Left colon (tissue), 2 donors: ENCODE measurements around the gene PRPF18. TPM values are rescaled to one million over a fixed set of nuclear protein-coding genes. Genes with fewer than 3 reads are reported as not detected.
A peak's percentile ranks its signal among the peaks of the same experiment; 100 is the strongest.

Experiments
- ATAC-seq: fragments of 200-7000 bp; cut with Tn5 transposase; one replicate; pipeline ENCODE4 v1.9.1; 2020; ENCODE audit warnings: mild to moderate bottlenecking, moderate library complexity
- DNase-seq, 2 donors: peaks; one replicate each; pipeline ENCODE4 v3.0.0-alpha.2; 2020
- intact Hi-C, 2 donors: fragments of 100-400 bp; cut with DNase I in 1 of 2; cut with micrococcal nuclease in 1 of 2; formaldehyde crosslinking; loops; one replicate each; pipeline versions ENCODE4 v1.11.2 to v1.14.0; 2022; cut with DNase I, micrococcal nuclease
- total RNA-seq, 2 donors: library from RNA; stranded (reverse); fragmentation: NEBNext Ultra II Directional; extraction: Animal tissue kit (Norgen Biotek cat#: 25700); gene quantifications; one replicate each; pipeline ENCODE4 v1.2.1, GENCODE V29; 2021
- donor health status: DM: no; HTN: no; CAD: no.
- donor health status: DM: yes; HTN: yes; CAD: no.

The PRPF18 gene
- total RNA-seq, 2 donors from 2014 or later: 19.8 to 22.4 TPM

DNA sequence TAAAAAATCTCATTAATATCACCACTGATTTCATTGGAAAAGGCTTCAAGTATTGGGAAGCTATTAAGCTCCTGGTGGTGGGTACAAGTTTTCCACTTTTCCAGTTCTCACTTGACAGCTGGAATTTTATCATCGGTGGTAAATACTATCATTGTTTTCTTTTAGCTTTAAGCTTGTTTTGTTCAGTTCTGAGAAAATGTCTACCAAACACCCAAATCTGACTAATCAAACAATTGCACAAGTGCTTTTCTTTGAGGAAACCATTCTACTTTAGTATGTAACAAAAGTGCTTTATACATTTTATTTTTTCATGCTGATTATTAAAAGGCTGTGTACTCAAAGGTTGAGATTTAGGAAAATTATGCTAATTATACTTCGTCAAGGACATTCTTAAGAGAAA is 7.9 kb downstream of the PRPF18 start:
- DNase-seq: no peak
- intact Hi-C loops: no loop called here
- ATAC-seq: no peak

- intact Hi-C loops: no loop called here
- DNase-seq (no peak), ATAC-seq (no peak)
Measured at GRCh38 chr10:13597909-13598308, 11.1 kb downstream of the PRPF18 start.

DNA sequence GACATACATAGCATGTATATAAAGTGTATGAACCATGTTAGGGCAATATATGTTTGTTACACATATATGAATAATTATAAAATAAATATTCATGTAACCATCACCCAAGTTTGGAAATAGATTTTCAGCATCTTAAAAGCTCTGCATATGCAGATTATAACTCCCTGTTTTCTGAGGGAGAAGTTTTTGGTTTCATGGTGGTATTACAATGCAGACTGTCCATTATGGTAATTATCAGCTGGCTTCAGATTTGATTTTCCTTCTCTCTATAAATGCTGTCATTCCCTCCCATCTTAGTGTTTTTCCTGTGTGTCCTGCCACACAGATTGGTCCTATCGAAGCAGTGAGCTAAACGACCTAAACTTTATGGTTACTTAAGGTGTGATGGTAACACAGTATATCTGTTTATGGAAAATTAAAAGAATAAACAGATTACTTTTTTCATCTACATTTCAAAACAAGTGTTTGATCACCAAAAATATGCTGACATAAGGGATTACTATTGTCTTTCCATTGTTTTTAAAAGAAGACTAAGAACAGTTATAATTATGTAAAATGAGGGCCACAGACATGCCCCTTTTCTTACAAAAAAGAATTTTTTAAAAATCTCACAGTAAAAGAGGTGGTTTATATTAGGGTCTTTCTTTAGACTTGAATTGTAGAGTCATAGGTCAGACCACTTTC is 17.7 kb downstream of the PRPF18 start:
- intact Hi-C loops: no loop called here
- no peak for DNase-seq

GRCh38 chr10:13608246-13608853 is 21.6 kb downstream of the PRPF18 start:
- ATAC-seq: no peak
- intact Hi-C loops: no loop called here
- no peak for DNase-seq

More for the DNA sequence above, 17.7 kb downstream of the PRPF18 start:
- ATAC-seq: no peak

- no peak for ATAC-seq
- intact Hi-C loops: loop anchor here in 1 of 2 donors (10.0 kb wide), 1 partner anchor 162 kb away; no protein-coding TSS in a partner anchor
- DNase-seq: no peak
Measured at GRCh38 chr10:13612654-13613373, 26.0 kb downstream of the PRPF18 start.

DNA sequence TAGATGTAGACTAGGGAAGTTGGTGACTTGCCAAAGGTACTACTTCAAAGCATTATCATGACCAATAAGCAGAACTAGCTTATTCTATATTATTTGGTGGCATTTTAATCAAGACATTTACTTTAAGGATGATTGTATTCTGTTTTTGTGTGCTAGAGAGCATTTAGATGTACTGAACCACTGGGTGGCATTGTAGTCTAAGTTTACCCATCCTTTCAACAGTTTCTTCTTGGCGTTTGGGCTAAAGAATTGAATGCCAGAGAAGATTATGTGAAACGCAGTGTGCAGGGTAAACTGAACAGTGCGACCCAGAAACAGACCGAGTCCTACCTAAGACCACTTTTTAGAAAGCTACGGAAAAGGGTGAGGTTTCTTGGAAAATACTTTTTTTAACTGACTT is 26.8 kb downstream of the PRPF18 start:
- no peak for ATAC-seq
- DNase-seq: no peak
- intact Hi-C loops: loop anchor here in 1 of 2 donors (10.0 kb wide), 1 partner anchor 161 kb away; no protein-coding TSS in a partner anchor

GRCh38 chr10:13614530-13615332 is 28.0 kb downstream of the PRPF18 start:
- ATAC-seq (no peak), DNase-seq (no peak)
- intact Hi-C loops: loop anchor here in 1 of 2 donors (10.0 kb wide), 1 partner anchor 160 kb away; no protein-coding TSS in a partner anchor

DNA sequence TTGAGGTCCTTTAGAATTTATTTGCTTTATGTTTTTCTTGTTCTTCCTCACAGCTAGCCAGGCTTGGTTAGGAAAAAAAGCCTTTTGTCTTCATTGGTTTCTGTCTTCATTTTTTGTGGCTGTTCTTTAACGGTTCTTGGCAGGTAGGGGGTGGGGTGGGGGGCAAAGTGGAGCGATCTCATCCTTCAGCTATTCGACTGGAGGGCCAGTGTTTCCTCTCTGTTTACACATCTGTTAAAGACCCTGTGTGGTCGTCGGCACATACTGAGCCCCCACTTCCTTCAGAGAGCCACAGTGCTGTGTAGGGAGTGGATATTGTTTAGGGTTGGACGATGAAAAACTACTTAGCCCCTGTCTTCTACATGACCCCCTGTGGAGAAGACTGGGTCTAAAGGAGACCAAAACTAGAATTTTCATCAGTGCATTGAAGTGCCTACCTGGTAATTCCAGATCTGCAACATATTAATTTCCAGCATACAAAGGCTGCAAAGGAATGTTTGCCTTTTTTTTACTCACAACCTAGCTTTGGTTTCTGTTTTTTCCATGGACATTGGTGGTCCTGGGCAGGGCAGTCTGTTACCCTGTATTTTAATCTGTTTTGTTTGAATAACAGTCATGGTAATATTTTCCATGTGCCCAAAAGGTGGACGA is 29.0 kb downstream of the PRPF18 start:
- DNase-seq (no peak), ATAC-seq (no peak)
- intact Hi-C loops: loop anchor here in 1 of 2 donors (10.0 kb wide), 1 partner anchor 159 kb away; no protein-coding TSS in a partner anchor

- DNase-seq (no peak), ATAC-seq (no peak)
- intact Hi-C loops: loop anchor here in 1 of 2 donors (10.0 kb wide), 1 partner anchor 158 kb away; no protein-coding TSS in a partner anchor
Measured at GRCh38 chr10:13617116-13617515, 30.4 kb downstream of the PRPF18 start.

- no peak for ATAC-seq
- no peak for DNase-seq
- intact Hi-C loops: no loop called here
Measured at GRCh38 chr10:13621931-13622330, 35.2 kb downstream of the PRPF18 start.

- ATAC-seq (no peak), DNase-seq (no peak)
- intact Hi-C loops: no loop called here
Measured at GRCh38 chr10:13624630-13625029, 37.9 kb downstream of the PRPF18 start.

- ATAC-seq: no peak
- no peak for DNase-seq
- intact Hi-C loops: no loop called here
Measured at GRCh38 chr10:13627459-13628310, 40.9 kb downstream of the PRPF18 start.

GRCh38 chr10:13628661-13629060 is 41.9 kb downstream of the PRPF18 start:
- DNase-seq (no peak), ATAC-seq (peak; percentile 54)
- intact Hi-C loops: no loop called here

GRCh38 chr10:13629116-13629515 is 42.4 kb downstream of the PRPF18 start:
- DNase-seq: no peak
- intact Hi-C loops: no loop called here
- no peak for ATAC-seq

DNA sequence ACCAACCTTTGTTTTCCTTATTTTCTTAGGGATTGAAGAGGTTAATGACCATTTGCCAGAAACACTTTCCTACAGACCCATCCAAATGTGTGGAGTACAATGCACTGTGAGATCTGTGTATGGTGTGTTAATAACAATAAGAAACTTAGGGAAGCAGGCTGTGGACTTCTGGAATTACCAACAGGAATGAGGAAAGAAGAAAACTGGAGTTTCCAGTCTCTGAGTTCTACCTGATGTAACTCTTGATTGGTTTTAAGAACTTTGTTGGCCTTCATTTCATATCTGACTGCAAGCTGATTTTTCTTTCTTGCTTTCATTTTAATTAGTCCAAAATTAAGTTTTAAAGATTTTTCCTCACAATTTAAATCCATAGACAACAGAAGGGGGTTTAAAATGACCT is 43.5 kb downstream of the PRPF18 start:
- intact Hi-C loops: no loop called here
- ATAC-seq (peak; percentile 41), DNase-seq (no peak)

DNA sequence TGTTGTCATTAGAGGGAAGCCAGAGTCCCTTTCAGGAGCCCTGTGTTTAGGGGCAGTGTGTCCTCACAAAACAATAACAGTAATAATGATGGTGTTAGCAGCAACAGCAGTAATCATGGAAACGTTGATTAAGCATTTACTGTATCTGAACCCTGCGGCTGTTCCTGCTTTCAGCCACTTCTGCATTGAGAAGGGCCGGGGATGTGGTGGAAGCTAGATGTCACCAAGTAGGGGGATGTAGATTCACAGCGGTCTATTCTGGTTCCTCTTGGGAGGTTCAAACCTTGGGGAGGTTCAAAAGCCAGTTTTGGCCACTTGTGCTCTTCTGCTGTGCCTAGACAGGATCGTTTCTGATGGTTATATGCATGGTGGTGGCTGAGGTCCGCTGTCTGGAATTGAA is 44.8 kb downstream of the PRPF18 start:
- ATAC-seq: no peak
- no peak for DNase-seq
- intact Hi-C loops: no loop called here

GRCh38 chr10:13632440-13632839 is 45.7 kb downstream of the PRPF18 start:
- no peak for DNase-seq
- intact Hi-C loops: no loop called here
- ATAC-seq: no peak
